Subcutaneous abdominal adipose tissue (tissue), 5 donors: ENCODE data around the gene C2orf76.
"Not testable (repeated sequence)": the region's sequence is repeated elsewhere in the genome, so short reads cannot be mapped to it uniquely, and the experiment has no call there.

Experiments used
- H3K27ac ChIP-seq: one replicate; pipeline ENCODE4 v1.7.0; 2013; ENCODE audit warnings: low read depth, mild to moderate bottlenecking, inconsistent platforms, low read length, moderate library complexity
- H3K27me3 ChIP-seq, 5 donors: one replicate each; pipeline ENCODE4 v1.7.0; 2013; ENCODE audit warnings: low read length in 5 of 5, inconsistent platforms in 1 of 5; ENCODE audit not compliant: control insufficient read depth in 5 of 5, insufficient read depth in 4 of 5
- H3K36me3 ChIP-seq, 5 donors: one replicate each; pipeline ENCODE4 v1.7.0; 2013; ENCODE audit warnings: low read length in 5 of 5; ENCODE audit not compliant: control insufficient read depth in 5 of 5, insufficient read depth in 5 of 5
- H3K4me1 ChIP-seq, 5 donors: one replicate each; pipeline ENCODE4 v1.7.0; 2013; ENCODE audit warnings: low read length in 5 of 5, mild to moderate bottlenecking in 3 of 5, moderate library complexity in 1 of 5; ENCODE audit not compliant: control insufficient read depth in 5 of 5, insufficient read depth in 5 of 5
- H3K4me3 ChIP-seq, 5 donors: one replicate each; pipeline ENCODE4 v1.7.0; 2013; ENCODE audit warnings: low read length in 5 of 5, low read depth in 1 of 5
- H3K9ac ChIP-seq, 5 donors: one replicate each; pipeline ENCODE4 v1.7.0; 2013; ENCODE audit warnings: low read length in 5 of 5, mild to moderate bottlenecking in 4 of 5, moderate library complexity in 3 of 5
- H3K9me3 ChIP-seq, 5 donors: one replicate each; pipeline ENCODE4 v1.7.0; 2013; ENCODE audit warnings: low read length in 5 of 5; ENCODE audit not compliant: control insufficient read depth in 5 of 5
- donor health status: healthy.
- donor health status: healthy.
- donor health status: healthy.
- donor health status: healthy.
- donor health status: healthy.

C2orf76 gene

GRCh38 chr2:119366649-119367471 is at the start of gene C2orf76, which contains the start of gene DBI:
Gene C2orf76, minus strand, starts transcription at chr2:119366834. Its CDS starts 26,875 bp downstream, at chr2:119339959.
Gene DBI, plus strand, starts transcription at chr2:119366977. Its CDS starts 75 bp downstream, at chr2:119367052.
- peak within 1 kb of the TSS; percentile 82 to 92 (median 88) for H3K4me3 ChIP-seq
- H3K36me3 ChIP-seq = peaks cover 0 to 36% (median 34%) of the 10 kb centered on the region in 5 donors
- H3K27ac ChIP-seq = peak within 1 kb of the TSS; percentile 98
- H3K9me3 ChIP-seq = no peaks in the 10 kb centered on the region
- H3K9ac ChIP-seq = peak within 1 kb of the TSS; percentile 71 to 93 (median 84)
- no peaks in the 10 kb centered on the region for H3K27me3 ChIP-seq
- H3K4me1 ChIP-seq = peaks cover 12 to 53% (median 41%) of the 10 kb centered on the region in 5 donors

GRCh38 chr2:119415630-119416029 is 49.0 kb upstream of the C2orf76 start:
- no peak overlapping the region for H3K9ac ChIP-seq
- H3K27ac ChIP-seq = no peak overlapping the region
- H3K4me3 ChIP-seq = no peak overlapping the region
- H3K36me3 ChIP-seq = no peaks in the 10 kb centered on the region
- H3K4me1 ChIP-seq = peaks cover 0 to 24% (median 14%) of the 10 kb centered on the region in 5 donors
- H3K9me3 ChIP-seq = no peaks in the 10 kb centered on the region
- H3K27me3 ChIP-seq = no peaks in the 10 kb centered on the region

- Histone ChIP-seq H3K4me3 (no peak overlapping the region), H3K36me3 (no peaks in the 10 kb centered on the region), H3K9ac (no peak overlapping the region), H3K27me3 (no peaks in the 10 kb centered on the region), H3K27ac (no peak overlapping the region), H3K4me1 (peaks cover 0 to 17% (median 7%) of the 10 kb centered on the region in 5 donors), H3K9me3 (no peaks in the 10 kb centered on the region)
Observed at GRCh38 chr2:119414894-119415293, 48.3 kb upstream of the C2orf76 start.

GRCh38 chr2:119409506-119409905 is 42.9 kb upstream of the C2orf76 start:
- Histone ChIP-seq H3K27ac (no peak overlapping the region), H3K36me3 (no peaks in the 10 kb centered on the region), H3K9me3 (peaks cover 0 to 3% (median 0%) of the 10 kb centered on the region in 5 donors), H3K4me3 (no peak overlapping the region), H3K4me1 (peaks cover 4 to 11% (median 7%) of the 10 kb centered on the region in 5 donors), H3K27me3 (no peaks in the 10 kb centered on the region), H3K9ac (no peak overlapping the region)

- peak overlapping the region; percentile 62 for H3K27ac ChIP-seq
Observed at GRCh38 chr2:119408221-119408619, 41.6 kb upstream of the C2orf76 start.

GRCh38 chr2:119407430-119408220 is 41.0 kb upstream of the C2orf76 start:
- peaks cover 4 to 21% (median 15%) of the 10 kb centered on the region in 5 donors for H3K4me1 ChIP-seq
- no peaks in the 10 kb centered on the region for H3K36me3 ChIP-seq
- H3K4me3 ChIP-seq = peak overlapping the region in 4 of 5 donors; percentile 16 to 38 (median 32)
- no peaks in the 10 kb centered on the region for H3K27me3 ChIP-seq
- H3K9me3 ChIP-seq = peaks cover 0 to 3% (median 0%) of the 10 kb centered on the region in 5 donors
- H3K9ac ChIP-seq = peak overlapping the region in 2 of 5 donors; percentile 21 to 71
- peak overlapping the region; percentile 62 for H3K27ac ChIP-seq

More at GRCh38 chr2:119408221-119408619, 41.6 kb upstream of the C2orf76 start:
- Histone ChIP-seq H3K36me3 (no peaks in the 10 kb centered on the region), H3K27me3 (no peaks in the 10 kb centered on the region), H3K9me3 (peaks cover 0 to 3% (median 0%) of the 10 kb centered on the region in 5 donors), H3K9ac (peak overlapping the region in 2 of 5 donors; percentile 21 to 71), H3K4me1 (peaks cover 4 to 15% (median 9%) of the 10 kb centered on the region in 5 donors), H3K4me3 (peak overlapping the region; percentile 5 to 38 (median 32))

GRCh38 chr2:119405151-119405550 is 38.5 kb upstream of the C2orf76 start:
- Histone ChIP-seq H3K4me1 (peaks cover 4 to 23% (median 17%) of the 10 kb centered on the region in 5 donors), H3K36me3 (no peaks in the 10 kb centered on the region), H3K9ac (no peak overlapping the region), H3K27me3 (no peaks in the 10 kb centered on the region), H3K9me3 (peaks cover 0 to 3% (median 0%) of the 10 kb centered on the region in 5 donors), H3K27ac (no peak overlapping the region), H3K4me3 (no peak overlapping the region)

GRCh38 chr2:119403618-119404017 is 37.0 kb upstream of the C2orf76 start:
- peaks cover 4 to 23% (median 17%) of the 10 kb centered on the region in 5 donors for H3K4me1 ChIP-seq
- not testable (repeated sequence) for H3K9ac ChIP-seq, H3K27me3 ChIP-seq, H3K4me3 ChIP-seq, H3K9me3 ChIP-seq, H3K27ac ChIP-seq, H3K36me3 ChIP-seq

GRCh38 chr2:119402645-119403560 is 36.3 kb upstream of the C2orf76 start:
- Histone ChIP-seq H3K4me3 (no peak overlapping the region), H3K27ac (no peak overlapping the region), H3K9ac (no peak overlapping the region), H3K36me3 (no peaks in the 10 kb centered on the region), H3K4me1 (peaks cover 0 to 21% (median 12%) of the 10 kb centered on the region in 5 donors), H3K9me3 (peaks cover 0 to 3% (median 0%) of the 10 kb centered on the region in 5 donors), H3K27me3 (no peaks in the 10 kb centered on the region)
